GM10266 (cell line): Measurements from ENCODE around the gene TMED4.
A peak's percentile ranks its signal among the peaks of the same experiment; 100 is the strongest.

Source experiments
- DNase-seq: peaks from one replicate; pipeline ENCODE4 v3.0.0; 2012; ENCODE audit errors: extremely low spot score
- CTCF ChIP-seq: IDR thresholded peaks from 2 replicates; pipeline ENCODE4 v1.5.1; 2012; ENCODE audit warnings: mild to moderate bottlenecking, low read depth; ENCODE audit not compliant: control insufficient read depth, insufficient read depth; ENCODE audit errors: missing control alignments

TMED4 gene

GRCh38 chr7:44624318-44624717, 42.3 kb upstream of the TMED4 start:
- TF ChIP-seq CTCF: no peak

GRCh38 chr7:44622342-44623151, 40.5 kb upstream of the TMED4 start:
- no peak for TF ChIP-seq CTCF
- peak; percentile 50 for DNase-seq

More at GRCh38 chr7:44624318-44624717, 42.3 kb upstream of the TMED4 start:
- DNase-seq: no peak

GRCh38 chr7:44621750-44622103, 39.7 kb upstream of the TMED4 start:
- TF ChIP-seq CTCF: no peak
- no peak for DNase-seq

GRCh38 chr7:44621034-44621749, 39.2 kb upstream of the TMED4 start:
- DNase-seq: no peak
- no peak for TF ChIP-seq CTCF

GRCh38 chr7:44618753-44619152, 36.7 kb upstream of the TMED4 start:
- DNase-seq: no peak
- TF ChIP-seq CTCF: no peak

- no peak for DNase-seq
- TF ChIP-seq CTCF: no peak
Observed at GRCh38 chr7:44618045-44618444, 36.0 kb upstream of the TMED4 start.
